Fibroblast of skin of left quadriceps (primary cell): ENCODE results near the gene AMMECR1.

ENCODE experiments used
- DNase-seq, 2 experiments: peaks; one replicate each; pipeline ENCODE4 v3.0.0-alpha.2; 2013; ENCODE audit warnings: low read depth in 2 of 2

The AMMECR1 gene

DNA sequence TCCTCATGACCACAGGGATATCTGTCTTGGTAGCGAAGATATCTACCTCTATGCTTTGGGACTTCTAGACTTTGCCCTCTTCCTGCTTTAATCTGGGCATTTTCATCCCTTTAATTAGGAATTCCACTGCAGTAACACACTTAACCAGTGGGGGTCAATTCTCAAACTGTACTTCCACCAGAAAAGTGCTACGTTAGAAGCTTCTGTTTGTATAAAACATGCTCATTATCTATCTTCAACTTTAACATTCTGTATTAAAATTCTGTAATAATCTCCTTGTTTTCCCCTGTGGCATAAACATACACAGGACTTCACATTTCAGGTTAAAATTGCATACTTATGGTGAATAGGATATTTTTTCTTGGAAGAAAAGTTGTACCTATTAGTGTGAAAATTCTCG lies 105.6 kb downstream of the AMMECR1 start:
- no peak for DNase-seq

GRCh38 chrX:110211340-110211739 lies 106.5 kb downstream of the AMMECR1 start:
- DNase-seq = no peak

GRCh38 chrX:110210417-110211139 lies 107.3 kb downstream of the AMMECR1 start:
- peak; percentile 84 to 85 for DNase-seq

DNA sequence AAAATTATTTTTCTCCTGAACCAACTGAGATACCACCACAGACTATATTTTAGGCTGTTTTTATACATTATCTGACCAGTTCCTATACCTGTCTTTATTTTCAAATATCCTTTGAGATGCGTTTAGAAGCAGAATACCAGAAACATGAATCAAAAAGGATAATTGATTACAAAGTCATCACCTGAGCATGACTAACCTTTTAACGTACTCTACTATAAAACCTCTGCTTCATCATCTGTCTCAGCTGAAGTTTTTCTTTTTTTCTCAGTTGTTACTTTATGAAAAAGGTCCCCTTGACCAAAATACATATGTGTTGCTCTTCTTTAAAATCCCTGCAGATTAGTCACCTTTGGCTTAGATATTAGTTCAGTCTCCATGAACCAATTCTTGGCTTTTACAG lies 109.8 kb downstream of the AMMECR1 start:
- no peak for DNase-seq

DNA sequence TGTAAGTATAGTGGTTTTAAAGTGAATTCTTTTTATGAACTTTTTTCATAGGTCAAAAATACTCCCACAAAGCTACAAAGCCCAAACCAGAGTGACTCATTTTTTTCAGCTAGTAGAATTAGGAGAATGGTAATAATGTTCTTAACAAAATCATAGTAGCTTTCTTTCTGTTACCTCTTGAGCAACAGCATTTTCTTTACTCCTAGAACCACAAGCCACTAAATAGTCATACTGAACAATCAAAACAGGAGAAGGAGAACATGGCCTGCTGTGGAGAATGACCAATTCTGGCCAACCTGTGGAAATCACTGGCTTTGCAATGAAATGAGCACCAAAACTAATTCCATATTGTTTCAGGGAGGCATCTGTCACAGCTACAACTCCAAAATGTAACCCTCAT lies 112.9 kb downstream of the AMMECR1 start:
- peak; percentile 52 to 53 for DNase-seq

GRCh38 chrX:110201799-110202198 lies 116.1 kb downstream of the AMMECR1 start:
- DNase-seq = no peak

DNA sequence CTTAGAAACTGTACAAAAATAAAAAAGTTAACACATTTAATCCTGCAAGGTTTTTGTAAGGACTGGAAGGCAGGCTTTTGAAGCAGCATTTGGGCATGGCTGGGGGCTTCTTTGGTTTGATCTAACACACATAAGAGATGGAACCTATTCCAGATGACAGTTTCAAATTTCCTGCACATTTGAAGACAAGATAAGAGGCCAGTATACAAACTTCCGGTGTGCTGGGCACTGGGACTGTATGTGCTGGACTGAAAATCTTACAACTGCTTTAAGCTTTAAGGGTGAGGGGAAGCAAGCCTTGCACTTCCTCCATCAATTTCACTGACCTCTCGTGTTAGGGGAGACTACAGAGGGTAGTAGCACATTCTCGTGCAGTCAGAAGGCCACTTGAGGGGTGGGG lies 122.9 kb downstream of the AMMECR1 start:
- DNase-seq = no peak

GRCh38 chrX:110192516-110192915 lies 125.4 kb downstream of the AMMECR1 start:
- DNase-seq = no peak

DNA sequence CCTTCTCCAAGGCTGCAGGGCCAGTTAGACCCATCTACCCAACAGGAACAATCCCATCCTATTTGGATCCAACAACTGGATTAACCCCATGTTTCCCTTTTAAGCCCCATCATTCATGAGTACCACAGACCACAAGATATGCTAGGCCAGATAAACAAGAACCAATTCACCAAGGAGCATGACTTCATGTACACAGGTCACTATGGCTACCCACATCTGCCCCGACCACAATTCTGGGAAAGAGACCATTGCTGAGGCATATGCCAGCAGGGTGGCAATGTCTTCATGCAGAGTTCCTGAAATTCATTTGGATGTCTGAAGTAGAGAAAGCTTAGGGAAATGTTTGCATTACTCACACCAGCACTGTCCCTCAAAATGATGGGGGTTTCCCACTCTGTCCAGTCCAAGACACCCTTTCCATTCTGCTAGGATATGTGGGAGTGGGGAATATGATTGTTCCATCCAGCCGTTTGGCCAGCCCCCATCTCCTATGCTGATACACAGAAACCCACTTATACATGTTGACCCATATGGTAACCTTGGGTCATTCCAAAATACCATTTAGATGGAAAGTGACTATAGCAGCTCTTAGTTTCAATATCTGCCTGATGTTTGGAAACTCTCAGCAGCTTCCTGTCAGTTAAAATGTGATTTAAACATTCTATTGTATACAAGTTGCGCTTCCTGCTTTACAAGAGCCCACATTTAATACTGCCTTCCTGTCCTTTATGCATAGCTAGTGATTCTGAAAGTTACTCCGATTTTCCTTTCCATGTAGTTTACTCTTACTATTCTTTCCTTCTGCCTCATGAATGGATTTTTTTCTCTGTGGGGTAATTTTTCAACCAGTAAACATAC lies 129.0 kb downstream of the AMMECR1 start:
- DNase-seq = no peak

DNA sequence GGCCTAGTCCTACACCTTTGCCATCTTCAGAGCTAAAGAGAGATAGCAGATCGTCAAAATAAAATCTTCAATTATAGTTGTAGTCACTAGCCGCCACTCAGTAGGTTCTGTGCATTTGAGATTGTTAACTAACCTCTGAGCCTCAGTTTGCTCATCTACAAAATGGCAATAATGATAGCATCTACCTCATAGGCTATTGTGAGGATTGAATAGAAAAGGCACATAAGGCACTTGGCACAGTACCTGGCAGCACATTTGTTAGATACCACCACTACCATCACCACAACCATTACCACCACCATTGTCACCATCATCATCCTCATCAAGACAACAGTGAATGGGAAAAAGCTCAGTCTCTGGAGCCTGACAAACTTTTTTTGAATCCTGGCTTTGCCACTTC lies 134.6 kb downstream of the AMMECR1 start:
- DNase-seq = no peak

DNA sequence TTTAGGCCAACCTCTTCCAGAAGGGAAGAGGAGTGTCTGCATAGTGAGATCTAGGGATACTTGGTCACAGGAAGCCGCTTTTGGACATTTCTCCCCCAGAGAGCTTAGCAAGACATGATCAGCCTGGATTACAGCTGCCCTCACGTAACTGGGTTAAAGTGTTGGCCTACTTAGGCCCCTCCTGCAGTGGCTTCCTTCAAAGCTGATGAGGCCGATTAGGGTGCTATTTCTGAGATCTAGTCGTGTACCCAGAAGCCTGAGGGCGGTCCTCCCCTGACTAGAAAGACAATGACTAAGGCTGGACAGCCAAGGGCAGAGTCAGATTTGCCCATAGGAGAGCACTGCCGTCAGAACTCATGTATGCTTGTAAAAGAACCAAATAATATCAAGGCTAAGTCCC lies 135.0 kb downstream of the AMMECR1 start:
- no peak for DNase-seq

DNA sequence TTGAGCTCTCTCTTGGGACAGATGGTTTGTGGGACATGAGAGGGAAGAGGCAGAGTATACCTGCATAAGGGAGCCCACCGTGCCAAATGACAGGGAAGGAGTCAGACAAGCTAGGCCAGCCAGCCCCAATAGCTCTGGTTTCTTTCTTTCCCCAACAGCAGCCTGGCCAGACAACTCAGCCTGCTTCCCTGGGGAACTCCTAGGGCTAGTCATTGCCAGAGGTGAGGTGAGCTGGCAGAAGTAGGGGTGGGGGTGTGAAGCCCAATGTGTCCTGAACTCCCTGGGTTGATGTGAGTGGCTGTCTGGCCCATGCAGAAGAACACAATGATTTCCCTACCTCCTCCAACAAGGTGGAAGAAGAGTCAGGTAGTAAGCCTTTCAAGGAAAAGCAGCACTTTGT lies 135.5 kb downstream of the AMMECR1 start:
- no peak for DNase-seq

GRCh38 chrX:110181459-110182137 lies 136.3 kb downstream of the AMMECR1 start:
- no peak for DNase-seq

GRCh38 chrX:110180928-110181310 lies 137.0 kb downstream of the AMMECR1 start:
- peak; percentile 37 to 49 for DNase-seq

DNA sequence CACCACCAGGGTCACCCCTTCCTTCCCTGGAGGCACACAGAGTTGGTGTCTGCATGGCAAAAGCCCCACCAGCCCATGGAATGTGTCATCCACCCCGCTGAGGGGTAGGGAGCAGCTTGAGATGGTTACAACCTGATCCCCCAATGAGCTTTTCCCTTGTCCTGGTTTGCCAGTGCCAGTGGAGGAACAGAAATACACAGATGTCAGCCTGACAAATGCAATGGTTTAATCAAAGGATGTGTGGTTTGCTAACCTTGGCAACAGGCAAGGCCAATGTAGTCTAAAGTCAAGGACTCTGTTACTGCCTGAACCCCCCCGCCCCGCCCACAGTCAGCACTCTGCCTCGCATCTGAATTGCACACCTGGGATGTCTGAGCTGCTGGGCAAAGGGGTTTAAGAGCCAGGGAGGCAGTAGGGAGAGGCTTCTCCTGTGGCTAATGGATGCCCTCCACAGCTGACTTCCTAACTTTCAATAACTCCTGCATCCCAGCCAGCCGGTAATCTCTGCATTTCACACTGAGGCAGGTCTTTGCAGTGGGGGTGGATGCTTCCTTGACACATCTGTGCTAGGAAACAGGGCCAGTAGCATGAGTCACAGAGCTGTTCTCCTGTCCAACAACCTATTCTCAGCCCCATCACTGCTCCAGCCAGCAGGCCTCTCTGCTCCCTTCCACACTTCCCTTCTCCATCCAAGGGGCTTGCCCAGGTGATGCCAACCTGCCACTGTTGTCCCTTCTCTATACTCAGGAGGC lies 137.5 kb downstream of the AMMECR1 start:
- peak; percentile 37 to 50 for DNase-seq

DNA sequence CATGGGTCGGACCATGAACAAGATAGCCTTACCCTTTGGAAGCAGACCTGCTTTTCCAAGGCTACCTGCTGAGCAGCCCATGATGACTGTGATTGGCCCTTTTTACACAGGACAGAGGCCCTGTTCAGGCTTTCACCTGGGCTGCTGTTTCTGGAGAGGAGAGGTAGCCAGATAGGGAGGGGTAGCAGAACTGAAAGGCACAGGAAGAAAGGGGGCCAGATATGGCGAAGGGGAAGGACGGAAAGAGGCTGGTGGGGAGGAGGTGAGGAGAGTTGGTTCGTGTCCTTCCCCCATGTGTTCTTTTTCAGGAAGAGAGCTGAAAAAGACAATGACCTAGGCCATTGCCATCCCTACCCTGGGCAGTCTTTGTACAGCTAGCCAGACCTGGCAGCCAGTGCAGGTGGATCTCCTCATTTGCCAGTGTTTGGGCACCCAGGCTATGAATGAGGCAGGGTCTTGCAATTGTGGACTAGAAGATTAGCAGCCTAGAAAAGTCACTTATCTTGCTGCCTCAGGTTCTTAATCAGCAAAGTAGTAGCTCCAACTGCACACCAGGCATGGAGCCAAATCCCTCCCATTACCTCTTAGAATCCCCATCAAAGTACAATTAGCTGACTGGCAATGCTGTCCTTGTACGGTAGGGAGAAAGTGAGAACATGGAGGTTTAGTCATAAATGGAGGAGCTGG lies 139.6 kb downstream of the AMMECR1 start:
- no peak for DNase-seq

DNA sequence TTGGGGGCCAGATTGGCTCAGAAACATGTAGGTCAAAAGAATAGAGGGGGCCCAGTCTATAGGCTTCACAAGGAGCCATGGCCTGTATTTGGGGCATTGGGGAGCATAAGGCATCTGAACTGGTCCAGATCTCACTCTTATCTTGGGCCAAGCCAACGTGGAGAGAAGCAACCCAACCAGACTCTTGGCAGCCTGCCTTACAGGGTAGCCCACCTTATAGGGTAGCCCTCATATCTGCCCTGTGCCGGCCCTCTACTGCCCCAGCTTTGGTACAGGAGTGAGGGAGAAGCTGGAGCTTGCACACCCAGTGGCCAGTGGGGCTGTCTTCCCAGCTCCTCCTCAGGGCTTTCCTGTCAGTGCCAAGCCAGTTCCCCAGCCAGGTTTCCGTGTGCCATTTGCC lies 142.2 kb downstream of the AMMECR1 start:
- no peak for DNase-seq

- no peak for DNase-seq
Observed at GRCh38 chrX:110175146-110175545, 142.7 kb downstream of the AMMECR1 start.

- DNase-seq = no peak
Observed at GRCh38 chrX:110173192-110174175, 144.4 kb downstream of the AMMECR1 start.

DNA sequence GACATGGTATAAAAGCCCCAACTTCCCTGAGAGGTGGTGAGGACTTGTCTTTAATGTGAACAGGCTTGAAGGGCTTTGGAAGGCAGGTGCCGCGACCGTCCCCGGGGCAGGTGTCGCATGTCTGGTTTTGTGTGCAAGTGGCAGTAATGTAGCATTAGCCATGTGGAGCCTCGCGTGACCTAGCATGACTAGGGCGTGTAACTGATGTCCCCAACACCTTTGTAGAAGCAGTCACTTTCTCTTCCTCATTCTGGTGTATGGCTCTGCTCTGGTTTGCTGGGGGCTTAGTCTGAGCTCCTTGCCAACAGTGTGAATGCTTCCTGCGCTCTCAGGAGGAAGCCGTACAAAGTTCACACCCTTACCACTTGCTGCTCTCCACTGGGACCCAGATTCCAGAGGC lies 145.7 kb downstream of the AMMECR1 start:
- DNase-seq = no peak
